HG03460 (cell line): ENCODE measurements around the gene GINM1.

Source experiments
- ATAC-seq: cut with Tn5 transposase; IDR thresholded peaks from one replicate; pipeline ENCODE4 v1.9.1; 2021; ENCODE audit not compliant: unreplicated experiment

GINM1 gene, protein sequence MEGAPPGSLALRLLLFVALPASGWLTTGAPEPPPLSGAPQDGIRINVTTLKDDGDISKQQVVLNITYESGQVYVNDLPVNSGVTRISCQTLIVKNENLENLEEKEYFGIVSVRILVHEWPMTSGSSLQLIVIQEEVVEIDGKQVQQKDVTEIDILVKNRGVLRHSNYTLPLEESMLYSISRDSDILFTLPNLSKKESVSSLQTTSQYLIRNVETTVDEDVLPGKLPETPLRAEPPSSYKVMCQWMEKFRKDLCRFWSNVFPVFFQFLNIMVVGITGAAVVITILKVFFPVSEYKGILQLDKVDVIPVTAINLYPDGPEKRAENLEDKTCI

GRCh38 chr6:149565527-149566409, at the start of gene GINM1:
Gene GINM1, plus strand, starts transcription at chr6:149566375. Its CDS starts 40 bp downstream, at chr6:149566415.
- peak; percentile 77 for ATAC-seq

DNA sequence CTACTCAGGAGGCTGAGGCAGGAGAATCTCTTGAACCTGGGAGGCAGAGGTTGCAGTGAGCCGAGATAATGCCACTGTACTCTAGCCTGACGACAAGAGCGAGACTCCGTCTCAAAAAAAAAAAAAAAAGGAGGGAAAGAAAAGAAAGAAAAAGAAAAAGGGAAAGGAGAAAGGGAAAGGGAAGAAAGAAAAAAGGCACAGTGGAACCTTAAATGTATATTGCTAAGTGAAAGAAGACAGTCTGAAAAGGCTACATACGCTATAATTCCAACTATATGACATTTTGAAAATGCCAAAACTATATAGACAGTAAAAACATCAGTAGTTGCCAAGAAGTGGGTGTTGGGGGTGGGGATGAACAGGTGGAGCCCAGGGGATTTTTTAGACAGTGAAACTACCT, 36.5 kb upstream of the GINM1 start:
- ATAC-seq: no peak

- ATAC-seq: no peak
These were observed 31.4 kb upstream of the GINM1 start for GRCh38 chr6:149534742-149535141.

DNA sequence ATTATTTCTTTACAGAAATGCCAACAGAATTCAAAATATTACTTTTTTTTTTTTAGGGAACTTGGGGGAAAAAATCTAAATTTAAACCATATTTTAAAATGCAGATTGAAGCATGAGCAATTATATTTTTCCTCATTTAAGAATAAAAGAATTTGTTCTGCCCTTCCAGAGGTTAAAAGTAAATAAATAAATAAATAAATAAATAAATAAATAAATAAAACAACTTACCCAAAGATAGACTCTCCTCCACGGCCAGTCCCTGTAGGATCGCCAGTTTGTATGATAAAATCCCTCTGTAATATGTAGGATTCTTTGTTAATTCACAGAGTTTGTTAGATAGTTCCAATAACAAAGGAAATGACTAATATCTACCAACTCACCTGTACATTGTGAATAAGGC, 25.0 kb upstream of the GINM1 start:
- no peak for ATAC-seq

DNA sequence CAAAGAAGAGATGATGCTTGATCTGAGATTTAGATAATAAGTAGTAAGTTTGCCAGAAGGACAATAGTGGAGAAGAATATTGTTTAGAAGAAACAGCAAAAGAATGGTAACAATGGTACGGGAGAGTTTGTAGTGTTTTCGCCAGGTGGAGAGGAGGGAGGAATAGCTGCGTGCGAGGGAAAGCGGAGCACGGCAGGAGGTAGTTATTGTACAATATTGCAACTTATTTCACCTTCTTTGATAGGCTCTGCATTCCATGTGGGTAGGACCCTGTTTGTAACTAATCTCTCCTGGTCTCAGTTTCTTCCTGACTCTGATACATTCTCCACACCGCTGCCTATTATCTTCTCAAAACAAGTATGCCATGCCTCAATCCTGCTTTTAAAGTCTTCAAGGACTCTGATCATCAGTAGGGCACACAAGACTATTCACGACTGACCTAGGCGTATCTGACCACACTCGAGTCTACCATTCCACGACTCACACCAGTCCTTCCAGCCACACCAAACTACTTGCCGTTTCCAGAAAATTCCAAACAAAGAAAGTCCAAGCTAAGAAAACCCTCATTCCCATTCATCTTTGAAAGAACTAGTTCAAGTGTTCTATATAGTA, 21.4 kb upstream of the GINM1 start:
- ATAC-seq: no peak

- ATAC-seq: peak; percentile 22
These were observed 20.9 kb upstream of the GINM1 start for GRCh38 chr6:149545258-149545753.

- peak; percentile 93 for ATAC-seq
These were observed 20.3 kb upstream of the GINM1 start, which contains the start of gene PPIL4 for GRCh38 chr6:149545754-149546471. Gene PPIL4, minus strand, starts transcription at chr6:149546043. Its CDS starts 38 bp downstream, at chr6:149546005.

DNA sequence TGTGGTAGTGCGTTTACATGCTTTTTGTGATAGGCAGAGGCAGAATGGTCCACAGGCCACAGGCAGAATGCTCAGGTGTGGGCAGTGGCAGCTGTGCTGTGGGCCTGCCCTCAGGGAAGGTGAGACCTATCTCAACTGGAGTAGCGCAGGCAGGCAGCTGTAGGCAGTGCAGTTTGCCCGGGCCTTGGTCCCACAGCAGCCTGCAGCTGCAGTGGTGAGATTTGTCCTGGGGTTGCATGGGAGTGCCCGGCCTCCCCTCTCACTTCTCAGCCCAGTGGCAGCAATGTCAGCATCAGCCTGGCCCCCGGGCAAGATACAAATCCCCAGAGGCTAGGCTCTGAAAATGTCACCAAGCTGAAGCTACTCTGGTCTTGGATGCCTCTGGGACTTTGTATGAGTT, 14.3 kb upstream of the GINM1 start:
- ATAC-seq: no peak

GRCh38 chr6:149558029-149558428, 8.1 kb upstream of the GINM1 start:
- ATAC-seq: no peak

DNA sequence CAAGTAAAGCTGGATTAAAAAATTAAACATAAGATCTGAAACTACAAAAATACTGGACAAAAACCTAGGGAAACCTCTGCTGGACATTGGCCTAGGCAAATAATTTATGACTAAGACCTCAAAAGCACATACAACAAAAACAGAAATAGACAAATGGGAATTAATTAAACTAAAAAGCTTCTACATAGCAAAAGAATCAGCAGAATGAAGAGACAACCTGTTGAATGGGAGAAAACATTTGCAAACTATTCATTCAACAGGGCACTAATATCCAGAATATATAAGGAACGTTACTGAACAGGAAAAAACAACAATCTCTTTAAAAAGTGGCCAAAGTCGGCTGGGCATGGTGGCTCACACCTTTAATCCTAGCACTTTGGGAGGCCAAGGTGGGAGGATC, 6.8 kb upstream of the GINM1 start:
- no peak for ATAC-seq

DNA sequence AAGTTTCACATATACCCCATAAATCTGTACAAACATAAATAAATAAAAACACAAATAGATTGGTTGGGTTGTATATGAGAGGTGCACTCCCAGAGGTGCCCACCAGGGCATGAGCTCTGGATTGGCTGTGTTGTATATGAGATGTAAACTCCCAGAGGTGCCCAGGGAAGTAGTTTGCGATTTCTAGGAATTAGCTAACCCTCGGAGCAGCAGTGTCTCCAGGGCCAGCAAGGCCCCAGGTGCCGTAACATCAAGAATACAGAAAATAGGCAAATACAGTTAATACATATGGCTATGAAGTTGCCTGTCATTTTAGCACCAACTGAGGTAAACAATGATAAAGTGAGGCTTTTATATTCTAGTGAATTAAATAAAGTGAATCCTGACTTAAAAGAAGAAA, 5.4 kb upstream of the GINM1 start:
- no peak for ATAC-seq

- no peak for ATAC-seq
These were observed 2.8 kb upstream of the GINM1 start for GRCh38 chr6:149563203-149563927.

DNA sequence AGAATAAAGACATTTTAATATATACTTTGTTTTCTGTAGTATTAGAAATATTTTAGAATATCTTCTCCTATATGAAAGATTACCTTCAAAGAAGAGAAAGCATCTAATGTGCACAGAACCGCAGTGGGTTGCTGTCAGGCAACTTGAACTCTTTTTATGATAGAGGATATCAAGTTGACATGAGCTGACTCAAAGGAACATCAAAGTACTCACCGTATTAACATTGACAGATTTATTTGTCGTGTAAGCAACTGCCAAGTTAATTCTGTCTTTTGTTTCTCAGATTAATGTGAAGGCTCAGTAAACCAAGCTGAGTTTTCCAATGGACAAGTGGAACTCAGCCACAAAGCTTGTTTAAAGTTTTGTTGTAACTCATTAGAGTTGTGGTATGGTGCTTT, 2.2 kb upstream of the GINM1 start:
- ATAC-seq: no peak

DNA sequence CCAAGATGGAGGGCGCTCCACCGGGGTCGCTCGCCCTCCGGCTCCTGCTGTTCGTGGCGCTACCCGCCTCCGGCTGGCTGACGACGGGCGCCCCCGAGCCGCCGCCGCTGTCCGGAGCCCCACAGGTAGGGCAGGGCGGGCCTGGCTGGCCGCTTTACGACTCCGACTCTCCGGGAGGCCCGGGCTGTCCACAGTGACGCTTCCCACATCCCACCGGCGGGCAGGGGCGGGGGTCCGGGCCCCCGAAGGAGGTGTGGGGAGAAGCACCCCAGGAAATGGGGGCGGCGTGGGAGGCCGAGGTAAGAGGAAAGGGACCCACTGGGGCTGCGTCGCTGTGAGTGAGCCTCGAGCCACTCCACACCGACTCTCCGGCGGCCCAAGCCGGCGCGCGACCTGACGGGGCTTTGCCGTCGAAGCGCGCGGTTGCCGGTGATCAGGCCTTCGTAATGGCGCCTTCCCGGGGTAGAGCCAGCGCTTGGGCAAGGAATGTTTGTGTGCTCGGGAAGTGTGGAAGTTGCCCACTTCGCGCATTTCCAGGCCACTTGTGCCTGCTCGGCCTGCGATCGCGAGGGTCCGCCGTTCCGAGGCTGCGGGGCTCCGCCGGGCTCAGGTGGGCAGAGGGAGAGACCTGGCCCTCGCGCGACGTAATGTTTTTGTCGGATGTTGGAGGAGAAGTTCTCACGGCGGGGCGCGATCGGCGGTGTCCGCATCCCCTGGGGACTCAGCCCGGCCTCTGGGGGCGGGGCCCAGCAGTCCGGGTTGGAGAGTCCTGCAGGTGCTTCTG, 427 bp downstream of the GINM1 start:
- ATAC-seq: peak; percentile 28

DNA sequence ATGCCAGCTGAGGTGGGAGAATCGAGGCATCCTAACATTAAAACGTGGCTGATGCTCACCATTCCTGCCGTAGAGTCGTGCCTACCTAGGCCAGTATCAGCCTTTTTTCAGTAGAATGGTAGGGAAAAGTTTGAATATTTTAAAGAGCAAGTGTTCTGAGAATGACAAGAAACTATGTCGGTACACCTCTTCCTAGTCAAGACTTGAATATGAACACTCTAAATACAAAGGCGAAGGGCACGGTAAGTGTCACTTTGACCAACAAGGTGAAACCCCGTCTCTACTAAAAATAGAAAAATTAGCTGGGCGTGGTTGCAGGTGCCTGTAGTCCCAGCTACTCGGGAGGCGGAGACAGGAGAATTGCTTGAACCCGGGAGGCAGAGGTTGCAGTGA, 1.0 kb downstream of the GINM1 start:
- no peak for ATAC-seq

DNA sequence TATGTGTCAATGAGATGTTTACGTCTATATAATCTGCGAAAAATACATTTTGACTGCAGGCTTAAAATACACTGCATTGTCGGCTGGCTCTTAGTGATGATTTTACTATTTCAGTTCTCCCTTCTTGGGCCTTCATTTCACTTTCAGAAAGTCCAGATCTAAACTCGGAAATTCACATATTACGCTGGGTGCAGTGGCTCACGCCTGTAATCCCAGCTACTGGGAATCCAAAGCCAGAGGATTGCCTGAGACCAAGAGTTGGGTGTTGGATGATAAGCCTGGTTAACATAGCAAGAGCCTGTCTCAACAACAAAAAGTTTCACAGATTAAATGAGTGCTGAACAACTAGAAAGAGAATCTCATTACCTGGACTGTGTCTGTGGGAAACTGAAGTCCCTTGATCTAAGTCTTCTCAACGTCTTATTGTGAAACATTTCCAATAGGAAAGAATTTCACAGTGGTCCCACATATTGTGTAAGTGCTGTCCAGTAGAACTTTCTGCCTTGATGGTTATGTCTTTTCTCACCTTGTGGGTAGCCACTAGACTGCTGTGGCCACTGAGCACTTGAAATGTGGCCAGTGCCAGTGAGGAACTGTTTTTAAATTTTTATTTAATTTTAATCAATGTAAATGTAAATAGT, 1.9 kb downstream of the GINM1 start:
- no peak for ATAC-seq

DNA sequence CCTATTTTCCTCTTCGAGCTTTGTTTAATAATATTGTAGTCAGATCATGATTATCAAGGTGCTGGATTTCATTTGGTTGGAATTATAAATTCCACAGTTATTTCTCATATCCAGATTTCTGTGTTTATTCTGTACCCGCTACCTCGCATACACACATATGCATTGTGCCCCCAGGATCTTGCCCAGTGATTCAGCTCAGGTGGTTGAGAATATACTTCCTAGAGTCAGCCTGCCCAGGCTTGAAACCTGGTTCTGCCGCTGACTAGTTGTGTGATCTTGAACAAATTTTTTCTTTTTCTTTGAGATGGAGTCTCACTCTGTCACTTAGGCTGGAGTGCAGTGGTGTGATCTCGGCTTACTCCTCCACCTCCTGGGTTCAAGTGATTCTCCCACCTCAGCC, 14.7 kb downstream of the GINM1 start:
- no peak for ATAC-seq

- no peak for ATAC-seq
These were observed 15.2 kb downstream of the GINM1 start for GRCh38 chr6:149581349-149581748.

- ATAC-seq: no peak
These were observed 20.0 kb downstream of the GINM1 start for GRCh38 chr6:149586149-149586548.
